Omental fat pad (tissue), 4 donors: ENCODE measurements around the gene SH3PXD2A. TPM values are rescaled to one million over a fixed set of nuclear protein-coding genes. Genes with fewer than 3 reads are reported as not detected.
A peak's percentile ranks its signal among the peaks of the same experiment; 100 is the strongest.

ENCODE experiments used
- ATAC-seq: fragments of 150-250 bp; one replicate; pipeline ENCODE4 v1.9.1; 2016; ENCODE audit warnings: mild to moderate bottlenecking, moderate library complexity; ENCODE audit not compliant: low FRiP score
- DNase-seq: peaks from one replicate; pipeline ENCODE4 v3.0.0-alpha.2; 2019; ENCODE audit warnings: low spot score
- CTCF ChIP-seq, 3 donors: fragments of 450-650 bp; IDR thresholded peaks; one replicate each; pipeline ENCODE4 v1.5.1; 2016 to 2017; ENCODE audit warnings: antibody characterized with exemption in 3 of 3, mild to moderate bottlenecking in 3 of 3, moderate library complexity in 2 of 3
- total RNA-seq, 4 donors: library from RNA; depleted of rRNA; stranded (reverse); fragments of >200 nt; gene quantifications; one replicate each; pipeline ENCODE4 v1.1.0, GENCODE V29; 2016

Gene SH3PXD2A
- total RNA-seq, 4 donors from 2014 or later, result 21.0 to 36.3 (median 22.5) TPM

GRCh38 chr10:103669944-103670343 lies 185.4 kb downstream of the SH3PXD2A start:
- ATAC-seq, result no peak
- TF ChIP-seq CTCF (IDR thresholded peaks at IDR 0.05), result no peak
- no peak for DNase-seq

GRCh38 chr10:103669243-103669929 lies 186.0 kb downstream of the SH3PXD2A start:
- ATAC-seq (no peak), DNase-seq (no peak)
- TF ChIP-seq CTCF (IDR thresholded peaks at IDR 0.05), result no peak

- ATAC-seq (peak; percentile 67), DNase-seq (no peak)
- no peak for TF ChIP-seq CTCF (IDR thresholded peaks at IDR 0.05)
Observed at GRCh38 chr10:103668351-103669242, 186.8 kb downstream of the SH3PXD2A start.

- TF ChIP-seq CTCF (IDR thresholded peaks at IDR 0.05), result no peak
- ATAC-seq (peak; percentile 16), DNase-seq (no peak)
Observed at GRCh38 chr10:103667356-103667755, 188.0 kb downstream of the SH3PXD2A start.

GRCh38 chr10:103666762-103667150 lies 188.6 kb downstream of the SH3PXD2A start:
- TF ChIP-seq CTCF (IDR thresholded peaks at IDR 0.05), result no peak
- DNase-seq (no peak), ATAC-seq (no peak)

GRCh38 chr10:103666087-103666761 lies 189.2 kb downstream of the SH3PXD2A start:
- ATAC-seq, result no peak
- no peak for TF ChIP-seq CTCF (IDR thresholded peaks at IDR 0.05)
- no peak for DNase-seq
